Measurements from ENCODE around the gene SPRYD3.

SPRYD3 gene

DNA sequence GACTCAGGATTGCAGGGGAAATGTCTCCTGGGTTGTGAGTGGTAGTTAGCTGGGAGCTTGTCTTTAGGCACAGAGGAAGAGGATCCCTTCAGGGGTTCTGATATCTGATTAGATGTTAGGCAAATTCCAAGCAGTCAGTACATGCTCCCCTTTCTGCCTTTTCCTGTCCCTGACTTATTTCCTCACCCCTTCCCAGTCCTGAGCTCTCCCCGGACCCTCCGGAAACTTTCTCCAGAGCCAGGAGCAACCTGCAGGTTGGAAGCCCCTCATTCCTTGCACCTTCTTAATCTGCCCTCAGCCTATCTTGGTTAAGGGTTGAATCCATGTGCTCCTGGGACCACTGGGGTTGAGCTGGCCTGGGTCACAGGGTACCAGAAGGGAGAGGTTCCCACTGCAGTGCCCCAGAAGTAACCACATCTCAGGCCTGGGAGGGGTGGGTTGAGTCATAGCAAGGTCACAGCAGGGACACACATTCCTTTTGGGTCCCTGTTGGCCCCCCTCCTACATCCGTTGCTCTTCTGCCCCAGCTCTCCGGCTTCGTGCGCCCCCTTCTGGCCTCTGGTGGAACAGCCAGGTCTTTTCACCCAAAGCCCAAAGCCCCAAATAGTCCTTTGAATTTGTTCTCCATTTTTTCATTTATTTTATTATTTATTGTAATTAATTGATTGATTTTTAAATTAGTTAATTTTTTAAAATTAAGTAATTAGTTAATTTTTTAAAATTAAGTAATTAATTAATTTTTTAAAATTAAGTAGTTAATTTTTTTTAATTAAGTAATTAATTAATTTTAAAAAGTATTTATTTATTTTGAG lies 20.1 kb upstream of the SPRYD3 start:
- TF ChIP-seq, protein P1, sequence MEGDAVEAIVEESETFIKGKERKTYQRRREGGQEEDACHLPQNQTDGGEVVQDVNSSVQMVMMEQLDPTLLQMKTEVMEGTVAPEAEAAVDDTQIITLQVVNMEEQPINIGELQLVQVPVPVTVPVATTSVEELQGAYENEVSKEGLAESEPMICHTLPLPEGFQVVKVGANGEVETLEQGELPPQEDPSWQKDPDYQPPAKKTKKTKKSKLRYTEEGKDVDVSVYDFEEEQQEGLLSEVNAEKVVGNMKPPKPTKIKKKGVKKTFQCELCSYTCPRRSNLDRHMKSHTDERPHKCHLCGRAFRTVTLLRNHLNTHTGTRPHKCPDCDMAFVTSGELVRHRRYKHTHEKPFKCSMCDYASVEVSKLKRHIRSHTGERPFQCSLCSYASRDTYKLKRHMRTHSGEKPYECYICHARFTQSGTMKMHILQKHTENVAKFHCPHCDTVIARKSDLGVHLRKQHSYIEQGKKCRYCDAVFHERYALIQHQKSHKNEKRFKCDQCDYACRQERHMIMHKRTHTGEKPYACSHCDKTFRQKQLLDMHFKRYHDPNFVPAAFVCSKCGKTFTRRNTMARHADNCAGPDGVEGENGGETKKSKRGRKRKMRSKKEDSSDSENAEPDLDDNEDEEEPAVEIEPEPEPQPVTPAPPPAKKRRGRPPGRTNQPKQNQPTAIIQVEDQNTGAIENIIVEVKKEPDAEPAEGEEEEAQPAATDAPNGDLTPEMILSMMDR (IDR thresholded peaks at IDR 0.05), result peak; percentile 97

DNA sequence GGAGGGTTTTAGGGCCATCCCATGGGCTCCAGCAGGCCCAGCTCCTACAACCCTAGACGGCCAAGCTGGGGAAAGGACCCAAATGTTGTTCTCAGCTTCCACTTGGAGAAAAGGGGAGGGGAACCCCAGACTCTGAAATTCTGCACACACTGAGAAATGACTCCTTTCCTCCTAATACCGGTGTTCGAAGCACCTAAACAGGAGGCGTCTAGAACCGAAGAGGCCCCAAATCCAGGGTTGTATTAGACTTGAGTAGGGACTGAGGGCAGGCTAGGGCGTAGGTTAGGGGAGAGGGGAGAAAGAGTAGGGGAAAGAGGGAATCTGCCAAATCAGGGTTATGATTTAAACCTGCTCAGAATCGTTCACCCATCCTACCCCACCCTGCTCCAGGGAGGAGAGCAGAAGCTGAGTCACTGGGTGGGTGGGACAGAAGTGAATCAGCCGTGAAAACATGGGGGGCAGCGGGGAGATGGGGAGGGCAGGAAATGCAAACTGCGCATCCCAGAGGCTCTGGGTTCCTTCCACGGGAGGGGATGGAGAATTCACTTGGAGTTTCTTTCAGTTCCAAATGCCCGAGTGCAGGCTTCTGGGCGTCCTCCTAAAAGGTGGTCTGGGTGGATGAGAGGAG lies 19.3 kb upstream of the SPRYD3 start:
- TF ChIP-seq, protein P1 (IDR thresholded peaks at IDR 0.05), result no peak

DNA sequence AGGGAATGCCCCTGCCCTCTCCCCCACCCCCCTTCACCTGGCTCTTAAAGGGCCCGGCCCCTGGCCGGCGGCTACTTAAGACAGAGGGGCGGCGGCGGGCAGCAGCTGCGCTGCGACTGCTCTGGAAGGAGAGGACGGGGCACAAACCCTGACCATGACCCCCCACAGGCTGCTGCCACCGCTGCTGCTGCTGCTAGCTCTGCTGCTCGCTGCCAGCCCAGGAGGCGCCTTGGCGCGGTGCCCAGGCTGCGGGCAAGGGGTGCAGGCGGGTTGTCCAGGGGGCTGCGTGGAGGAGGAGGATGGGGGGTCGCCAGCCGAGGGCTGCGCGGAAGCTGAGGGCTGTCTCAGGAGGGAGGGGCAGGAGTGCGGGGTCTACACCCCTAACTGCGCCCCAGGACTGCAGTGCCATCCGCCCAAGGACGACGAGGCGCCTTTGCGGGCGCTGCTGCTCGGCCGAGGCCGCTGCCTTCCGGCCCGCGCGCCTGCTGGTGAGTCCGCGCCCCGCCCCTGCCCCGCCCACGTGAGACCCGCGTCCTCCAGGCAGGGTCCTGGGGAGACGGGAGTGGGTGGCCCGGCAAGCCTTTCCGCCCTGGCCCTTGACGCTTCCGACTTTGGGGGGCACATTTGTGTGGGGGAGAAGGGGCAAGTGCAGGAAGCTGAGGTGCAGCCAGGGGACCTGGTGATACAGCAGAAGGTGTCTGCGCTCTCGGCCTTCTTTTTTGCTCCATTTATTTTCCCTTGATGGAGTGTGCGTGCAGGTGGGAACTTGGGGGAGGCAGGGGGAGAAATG lies 18.6 kb upstream of the SPRYD3 start, which contains the start of gene IGFBP6:
Gene IGFBP6, plus strand, starts transcription at position 104 of the 790 bp plus-strand sequence. Its CDS starts 51 bp downstream, at position 155.
- TF ChIP-seq, protein P1 (IDR thresholded peaks at IDR 0.05), result no peak

GRCh38 chr12:53097207-53097563 lies 18.0 kb upstream of the SPRYD3 start:
- TF ChIP-seq, protein P1 (IDR thresholded peaks at IDR 0.05), result no peak

- TF ChIP-seq, protein P1 (IDR thresholded peaks at IDR 0.05), result no peak
These were observed 17.6 kb upstream of the SPRYD3 start for GRCh38 chr12:53096759-53097158.

- TF ChIP-seq, protein P1 (IDR thresholded peaks at IDR 0.05), result no peak
These were observed 17.0 kb upstream of the SPRYD3 start for GRCh38 chr12:53096089-53096741.

DNA sequence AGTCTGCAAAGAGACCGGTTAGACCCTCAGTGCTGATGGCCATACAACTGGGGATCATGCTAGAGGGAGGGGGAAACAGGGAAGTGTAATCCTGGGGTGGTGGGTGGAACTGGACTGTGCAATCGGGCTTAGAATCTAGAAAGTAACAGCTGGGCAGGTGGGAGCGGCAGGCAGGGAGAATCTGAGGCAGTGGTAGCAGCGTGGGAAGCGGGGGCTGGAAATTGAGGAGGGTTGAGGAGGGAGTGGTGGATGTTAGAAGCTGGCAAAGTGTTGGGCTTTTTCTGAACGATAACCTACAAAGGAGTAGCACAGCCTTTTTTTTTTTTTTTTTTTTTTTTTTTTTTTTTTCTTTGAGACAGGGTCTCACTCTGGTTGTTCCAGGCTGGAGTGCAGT lies 15.2 kb upstream of the SPRYD3 start:
- TF ChIP-seq, protein P1 (IDR thresholded peaks at IDR 0.05), result no peak
